ENCODE data around the gene WDR37.

WDR37 gene

GRCh38 chr10:1153251-1153763 is 97.1 kb downstream of the WDR37 start:
- no peak for DNase-seq (ENCODE audit: low read depth)
- no peak for TF ChIP-seq CTCF (IDR thresholded peaks at IDR 0.05; ENCODE audit: insufficient read depth, low read depth, low read length, missing control alignments)
- no peak overlapping the region for H3K4me3 ChIP-seq (ENCODE audit: low read length)

- TF ChIP-seq CTCF (IDR thresholded peaks at IDR 0.05; ENCODE audit: insufficient read depth, low read depth, low read length, missing control alignments) = no peak
- no peak overlapping the region for H3K4me3 ChIP-seq (ENCODE audit: low read length)
Measured at GRCh38 chr10:1153805-1154351, 97.7 kb downstream of the WDR37 start.

DNA sequence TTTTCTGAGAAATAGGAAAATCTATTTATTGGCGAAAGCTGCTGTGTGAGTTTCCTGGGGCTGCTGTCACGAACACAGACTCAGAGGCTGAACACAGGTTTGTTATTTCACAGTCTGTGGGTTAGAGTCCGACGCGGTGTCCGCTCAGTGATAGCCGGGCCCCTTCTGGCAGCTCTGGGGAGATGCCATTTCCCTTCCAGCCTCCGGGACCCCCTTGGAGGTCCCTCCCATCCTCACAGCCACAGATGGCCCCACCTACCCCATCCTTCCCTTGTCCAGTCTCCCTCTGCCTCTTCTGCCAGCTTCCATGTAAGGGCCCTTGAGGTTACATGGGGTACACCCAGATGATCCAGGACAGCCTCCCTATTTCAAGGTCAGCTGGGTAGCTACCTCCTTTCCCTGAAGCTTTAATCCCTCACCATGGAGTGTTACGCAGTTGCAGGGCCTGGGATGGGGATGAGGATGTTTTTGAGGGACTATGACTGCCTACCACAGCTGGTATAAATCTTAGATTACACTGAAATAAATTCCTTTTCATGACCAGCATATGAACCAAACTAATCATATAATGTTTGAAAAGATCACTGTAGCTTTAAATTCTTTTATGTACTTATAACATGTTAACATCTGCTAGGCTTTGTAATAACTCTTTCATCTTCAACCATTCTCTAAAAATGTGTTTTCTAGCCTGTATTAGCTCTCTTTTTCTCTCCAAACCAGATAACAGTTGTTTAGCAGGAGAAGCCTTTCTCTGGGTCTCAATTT is 98.5 kb downstream of the WDR37 start:
- no peak for DNase-seq (ENCODE audit: low read depth)
- no peak overlapping the region for H3K4me3 ChIP-seq (ENCODE audit: low read length)
- no peak for TF ChIP-seq CTCF (IDR thresholded peaks at IDR 0.05; ENCODE audit: insufficient read depth, low read depth, low read length, missing control alignments)

More at GRCh38 chr10:1153805-1154351, 97.7 kb downstream of the WDR37 start:
- DNase-seq (ENCODE audit: low read depth) = no peak

GRCh38 chr10:1155791-1156615 is 99.8 kb downstream of the WDR37 start:
- H3K4me3 ChIP-seq (ENCODE audit: low read length) = no peak overlapping the region
- DNase-seq (ENCODE audit: low read depth) = no peak
- TF ChIP-seq CTCF (IDR thresholded peaks at IDR 0.05; ENCODE audit: insufficient read depth, low read depth, low read length, missing control alignments) = no peak

DNA sequence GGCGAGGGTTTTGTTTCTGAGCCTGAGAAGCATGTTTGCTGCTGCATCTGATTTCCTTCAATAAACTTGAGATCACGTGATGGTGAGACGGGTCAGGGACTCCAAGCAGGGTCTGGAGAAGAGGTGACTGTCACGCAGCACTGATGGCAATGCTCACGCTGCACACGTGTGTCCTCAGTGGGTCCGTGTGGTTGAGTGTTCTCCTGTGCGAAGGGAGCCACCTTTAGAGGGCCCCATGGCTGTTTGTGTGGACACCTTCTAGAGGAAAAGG is 100.4 kb downstream of the WDR37 start:
- no peak overlapping the region for H3K4me3 ChIP-seq (ENCODE audit: low read length)
- TF ChIP-seq CTCF (IDR thresholded peaks at IDR 0.05; ENCODE audit: insufficient read depth, low read depth, low read length, missing control alignments) = no peak
- DNase-seq (ENCODE audit: low read depth) = no peak

GRCh38 chr10:1156921-1157614 is 100.9 kb downstream of the WDR37 start:
- H3K4me3 ChIP-seq (ENCODE audit: low read length) = no peak overlapping the region
- TF ChIP-seq CTCF (IDR thresholded peaks at IDR 0.05; ENCODE audit: insufficient read depth, low read depth, low read length, missing control alignments) = no peak
- DNase-seq (ENCODE audit: low read depth) = no peak
